Caco-2 (cell line): ENCODE measurements around the gene GOLGA2. TPM values are rescaled to one million over a fixed set of nuclear protein-coding genes. Genes with fewer than 3 reads are reported as not detected.

Source experiments
- BruUV-seq: library from RNA; stranded (reverse); fragments of 400-500 nt; replicated peaks from 2 replicates; lab custom pipeline; 2021; lab: Mats Ljungman, UMichigan
- CTCF ChIA-PET: fragments of 300-600 bp; sonication (Branson Sonifier 250); formaldehyde crosslinking; loops from one replicate; lab custom pipeline; 2022; ENCODE audit warnings: antibody characterized with exemption; lab: Charles Lee
- POLR2A ChIA-PET: fragments of 300-600 bp; sonication (Branson Sonifier 250); formaldehyde crosslinking; loops from one replicate; lab custom pipeline; 2022; ENCODE audit warnings: antibody characterized with exemption; lab: Charles Lee
- DNase-seq, 2 experiments: peaks; one replicate each; pipeline versions ENCODE4 v3.0.0 to v3.0.0-alpha.2; 2020 to 2022
- H3K27me3 ChIP-seq: replicated peaks from 2 replicates; pipeline ENCODE4 v1.6.0; 2011; ENCODE audit warnings: low read length; ENCODE audit not compliant: control insufficient read depth, insufficient read depth
- H3K36me3 ChIP-seq: 2 replicates; pipeline ENCODE4 v1.5.1; 2011; ENCODE audit warnings: low read length; ENCODE audit not compliant: control insufficient read depth, insufficient read depth
- H3K4me1 ChIP-seq: fragments of 250-450 bp; sonication (Bioruptor Pico); 2 replicates; pipeline ENCODE4 v1.5.1; 2020; ENCODE audit warnings: mild to moderate bottlenecking
- H3K4me3 ChIP-seq: 2 replicates; pipeline ENCODE4 v1.5.1; 2011; ENCODE audit warnings: low read depth, mild to moderate bottlenecking, control low read depth, low read length
- H3K9me3 ChIP-seq: fragments of 250-450 bp; sonication (Bioruptor Pico); 2 replicates; pipeline ENCODE4 v1.5.1; 2020; ENCODE audit warnings: mild to moderate bottlenecking, moderate library complexity
- H3K27ac Mint-ChIP-seq: one replicate; pipeline ENCODE4 v1.8.0; 2022; ENCODE audit warnings: mixed read lengths; ENCODE audit not compliant: unreplicated experiment
- H3K27me3 Mint-ChIP-seq: one replicate; pipeline ENCODE4 v1.8.0; 2022; ENCODE audit warnings: mixed read lengths; ENCODE audit not compliant: insufficient read depth, unreplicated experiment
- H3K36me3 Mint-ChIP-seq: one replicate; pipeline ENCODE4 v1.8.0; 2022; ENCODE audit warnings: mild to moderate bottlenecking, mixed read lengths; ENCODE audit not compliant: insufficient read depth, unreplicated experiment
- H3K4me1 Mint-ChIP-seq: one replicate; pipeline ENCODE4 v1.8.0; 2022; ENCODE audit warnings: low read depth, mixed read lengths; ENCODE audit not compliant: unreplicated experiment
- H3K4me3 Mint-ChIP-seq: one replicate; pipeline ENCODE4 v1.8.0; 2022; ENCODE audit warnings: mild to moderate bottlenecking, moderate library complexity, mixed read lengths; ENCODE audit not compliant: unreplicated experiment
- H3K9me3 Mint-ChIP-seq: one replicate; pipeline ENCODE4 v1.8.0; 2022; ENCODE audit warnings: mixed read lengths; ENCODE audit not compliant: unreplicated experiment
- CTCF ChIP-seq, 2 experiments: fragments of 200-600 bp in 1 of 2; IDR thresholded peaks; 1 replicate in 1 of 2; 2 replicates in 1 of 2; pipeline versions ENCODE4 v1.5.1 to v1.8.0; 2011 to 2022; ENCODE audit warnings: antibody characterized with exemption in 1 of 2, control low read depth in 1 of 2, inconsistent platforms in 1 of 2, low read depth in 1 of 2, low read length in 1 of 2, mild to moderate bottlenecking in 1 of 2, moderate library complexity in 1 of 2; ENCODE audit not compliant: insufficient read depth in 1 of 2, severe bottlenecking in 1 of 2, unreplicated experiment in 1 of 2
- intact Hi-C: fragments of 100-400 bp; cut with micrococcal nuclease; formaldehyde crosslinking; loops from one replicate; pipeline ENCODE4 v1.10.0; 2022; ENCODE audit not compliant: unreplicated experiment
- total RNA-seq: library from RNA; stranded (reverse); gene quantifications from 2 replicates; pipeline ENCODE4 v1.2.3, GENCODE V29; 2022

GOLGA2 gene
- total RNA-seq, 1 experiment from 2014 or later, result 97.7 TPM

DNA sequence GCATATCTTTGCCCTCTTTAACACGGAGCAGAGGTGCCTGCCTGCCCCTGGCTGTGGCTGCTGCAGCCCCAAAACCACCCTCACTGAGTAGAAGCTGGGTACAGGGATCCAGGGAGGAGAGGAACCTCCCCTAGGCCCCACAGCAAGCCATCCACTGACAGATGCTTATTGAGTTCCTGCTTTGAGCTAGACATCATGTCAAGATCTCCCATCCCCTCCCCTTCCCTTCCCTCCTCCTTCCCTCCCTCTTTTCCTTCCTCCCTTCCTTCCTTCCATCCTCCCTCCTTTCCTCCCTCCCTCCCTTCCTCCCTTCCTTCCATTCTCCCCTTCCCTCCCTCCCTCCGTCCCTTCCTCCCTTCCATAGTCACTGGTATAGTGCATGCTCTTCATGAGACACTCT lies 29.3 kb downstream of the GOLGA2 start:
- Histone ChIP-seq H3K36me3 (no peaks in the 10 kb centered on the region), H3K4me3 (no peak overlapping the region), H3K4me1 (peaks cover 3% of the 10 kb centered on the region; the same call in 1 of the 2 replicates), H3K27me3 (no peaks in the 10 kb centered on the region), H3K9me3 (no peaks in the 10 kb centered on the region)
- no peak for TF ChIP-seq CTCF (IDR thresholded peaks at IDR 0.05; ENCODE audit: insufficient read depth in 1 of 2, low read depth in 1 of 2, low read length in 1 of 2, severe bottlenecking in 1 of 2, unreplicated experiment in 1 of 2)
- no TSS peak for BruUV-seq
- Mint-ChIP-seq H3K27ac (no peak overlapping the region), H3K4me1 (peaks cover 5% of the 10 kb centered on the region), H3K4me3 (no peak overlapping the region), H3K36me3 (peaks cover 5% of the 10 kb centered on the region), H3K9me3 (no peaks in the 10 kb centered on the region), H3K27me3 (no peaks in the 10 kb centered on the region)
- no peak for DNase-seq
- intact Hi-C loops, result no loop called here
- ChIA-PET CTCF (interaction anchor here (1.4 kb wide), 1 partner anchor 9 kb away, joined by 3 read pairs; no protein-coding TSS in a partner anchor), POLR2A (no interaction called here)

- peaks cover 5% of the 10 kb centered on the region for H3K4me1 Mint-ChIP-seq
- no peaks in the 10 kb centered on the region for H3K27me3 ChIP-seq
- ChIA-PET POLR2A (no interaction called here), CTCF (interaction anchor here (1.4 kb wide), 1 partner anchor 9 kb away, joined by 3 read pairs; no protein-coding TSS in a partner anchor)
- H3K36me3 Mint-ChIP-seq, result peaks cover 5% of the 10 kb centered on the region
- H3K4me3 ChIP-seq, result no peak overlapping the region
- H3K9me3 Mint-ChIP-seq, result no peaks in the 10 kb centered on the region
- no peaks in the 10 kb centered on the region for H3K36me3 ChIP-seq
- intact Hi-C loops, result no loop called here
- H3K27me3 Mint-ChIP-seq, result no peaks in the 10 kb centered on the region
- H3K27ac Mint-ChIP-seq, result no peak overlapping the region
- no peak overlapping the region for H3K4me3 Mint-ChIP-seq
- H3K4me1 ChIP-seq, result no peaks in the 10 kb centered on the region
- TF ChIP-seq CTCF (IDR thresholded peaks at IDR 0.05; ENCODE audit: insufficient read depth in 1 of 2, low read depth in 1 of 2, low read length in 1 of 2, severe bottlenecking in 1 of 2, unreplicated experiment in 1 of 2), result no peak
- H3K9me3 ChIP-seq, result no peaks in the 10 kb centered on the region
- DNase-seq, result no peak
- no TSS peak for BruUV-seq
Observed at GRCh38 chr9:128245421-128246151, 30.2 kb downstream of the GOLGA2 start.

DNA sequence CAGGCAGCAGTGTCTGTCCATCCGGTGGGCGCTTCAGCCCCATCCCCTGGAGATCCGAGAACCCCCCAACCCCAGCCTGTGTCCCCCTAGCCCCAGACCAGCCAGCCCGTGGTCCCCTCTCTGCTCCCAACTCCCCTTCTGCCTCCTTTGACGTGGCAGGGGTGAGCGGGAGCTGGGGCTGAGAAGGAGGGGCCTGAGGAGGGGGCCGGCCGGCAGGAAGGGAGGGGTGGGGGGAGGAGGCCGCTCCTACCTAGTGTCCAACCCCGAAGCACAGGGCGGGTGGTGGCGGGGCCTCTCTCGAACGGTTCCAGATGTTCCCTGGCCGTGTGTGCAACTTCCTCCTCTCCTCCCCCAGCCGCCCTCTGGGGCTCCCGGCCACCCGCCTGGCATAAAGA lies 31.0 kb downstream of the GOLGA2 start:
- no TSS peak for BruUV-seq

More for the DNA sequence above, 31.0 kb downstream of the GOLGA2 start:
- DNase-seq, result no peak
- ChIA-PET CTCF (no interaction called here), POLR2A (no interaction called here)
- intact Hi-C loops, result no loop called here
- no peak overlapping the region for H3K27ac Mint-ChIP-seq
- Histone ChIP-seq H3K4me1 (no peaks in the 10 kb centered on the region), H3K4me3 (no peak overlapping the region), H3K9me3 (no peaks in the 10 kb centered on the region), H3K27me3 (no peaks in the 10 kb centered on the region), H3K36me3 (no peaks in the 10 kb centered on the region)
- no peak for TF ChIP-seq CTCF (IDR thresholded peaks at IDR 0.05; ENCODE audit: insufficient read depth in 1 of 2, low read depth in 1 of 2, low read length in 1 of 2, severe bottlenecking in 1 of 2, unreplicated experiment in 1 of 2)
- H3K36me3 Mint-ChIP-seq, result peaks cover 5% of the 10 kb centered on the region
- H3K4me3 Mint-ChIP-seq, result no peak overlapping the region
- no peaks in the 10 kb centered on the region for H3K9me3 Mint-ChIP-seq
- H3K4me1 Mint-ChIP-seq, result peaks cover 5% of the 10 kb centered on the region
- H3K27me3 Mint-ChIP-seq, result no peaks in the 10 kb centered on the region
